Measurements from ENCODE around the gene ERBB4.

The ERBB4 gene

DNA sequence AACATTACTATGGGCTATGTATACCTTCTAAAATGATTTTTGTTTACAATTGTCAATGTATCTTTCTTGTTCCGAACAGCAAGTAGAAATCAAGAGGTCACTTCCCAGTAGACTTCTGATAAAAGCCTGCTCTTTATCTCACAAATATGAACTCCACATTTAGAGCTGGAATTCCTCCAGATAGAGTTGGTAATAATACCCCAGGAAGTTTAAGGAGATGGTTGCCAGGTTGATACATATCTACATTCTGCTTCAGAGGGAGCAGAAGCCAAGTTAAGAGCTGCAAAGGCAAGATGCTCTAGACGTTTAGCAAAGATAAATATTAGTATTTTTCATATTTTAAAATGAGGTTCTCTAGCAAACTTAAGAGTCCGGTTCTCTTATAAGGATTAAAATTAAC is 267.0 kb downstream of the ERBB4 start:
- no peaks in the 10 kb centered on the region for H3K36me3 ChIP-seq (ENCODE audit: insufficient read depth)
- H3K27me3 ChIP-seq (ENCODE audit: insufficient read depth, low read depth), result no peaks in the 10 kb centered on the region
- no peak overlapping the region for H2AFZ ChIP-seq (ENCODE audit: low read depth)
- no peak overlapping the region for H3K27ac ChIP-seq
- no peaks in the 10 kb centered on the region for H3K4me1 ChIP-seq (ENCODE audit: low read depth, poor library complexity, severe bottlenecking)
- H3K4me2 ChIP-seq, result no peak overlapping the region
- no peaks in the 10 kb centered on the region for H4K20me1 ChIP-seq (ENCODE audit: insufficient read depth)
- no peaks in the 10 kb centered on the region for H3K79me2 ChIP-seq (ENCODE audit: insufficient read depth, low read depth)
- H3K9ac ChIP-seq, result no peak overlapping the region
- no peak overlapping the region for H3K4me3 ChIP-seq (IDR thresholded peaks at IDR 0.05; ENCODE audit: insufficient read depth, low read depth, low read length)
- no peak for TF ChIP-seq CTCF (conservative IDR thresholded peaks at IDR 0.05; ENCODE audit: low read depth, low read length)

GRCh38 chr2:212269005-212269404 is 269.6 kb downstream of the ERBB4 start:
- Histone ChIP-seq H3K79me2 (ENCODE audit: insufficient read depth, low read depth) (no peaks in the 10 kb centered on the region), H3K27ac (no peak overlapping the region), H3K4me1 (ENCODE audit: low read depth, poor library complexity, severe bottlenecking) (no peaks in the 10 kb centered on the region), H3K27me3 (ENCODE audit: insufficient read depth, low read depth) (no peaks in the 10 kb centered on the region), H3K36me3 (ENCODE audit: insufficient read depth) (no peaks in the 10 kb centered on the region), H4K20me1 (ENCODE audit: insufficient read depth) (no peaks in the 10 kb centered on the region), H3K9ac (no peak overlapping the region), H3K4me2 (no peak overlapping the region), H2AFZ (ENCODE audit: low read depth) (no peak overlapping the region), H3K4me3 (IDR thresholded peaks at IDR 0.05; ENCODE audit: insufficient read depth, low read depth, low read length) (no peak overlapping the region)
- no peak for TF ChIP-seq CTCF (conservative IDR thresholded peaks at IDR 0.05; ENCODE audit: low read depth, low read length)

DNA sequence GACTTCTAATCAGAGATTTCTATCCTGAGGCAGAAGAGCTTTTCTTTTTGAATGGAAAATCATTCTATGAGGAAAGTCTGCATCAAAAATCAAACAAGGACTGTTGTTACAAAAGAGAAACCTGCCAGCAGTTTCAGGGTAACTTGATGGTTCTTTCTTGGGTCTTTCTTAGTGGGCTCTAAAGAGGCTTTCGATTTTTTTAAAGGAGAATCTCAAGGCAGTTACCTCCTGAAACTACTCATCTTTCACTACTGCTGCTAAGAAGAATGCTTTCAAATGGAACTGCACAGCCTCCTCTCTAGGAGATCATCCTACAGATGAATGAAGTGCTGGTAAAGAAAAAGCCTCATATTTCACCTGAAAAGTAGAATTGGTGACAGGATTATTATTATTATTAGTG is 272.3 kb downstream of the ERBB4 start:
- Histone ChIP-seq H3K36me3 (ENCODE audit: insufficient read depth) (no peaks in the 10 kb centered on the region), H3K4me2 (no peak overlapping the region), H3K4me3 (IDR thresholded peaks at IDR 0.05; ENCODE audit: insufficient read depth, low read depth, low read length) (no peak overlapping the region), H2AFZ (ENCODE audit: low read depth) (no peak overlapping the region), H3K27ac (no peak overlapping the region), H4K20me1 (ENCODE audit: insufficient read depth) (no peaks in the 10 kb centered on the region), H3K9ac (no peak overlapping the region), H3K79me2 (ENCODE audit: insufficient read depth, low read depth) (no peaks in the 10 kb centered on the region), H3K27me3 (ENCODE audit: insufficient read depth, low read depth) (no peaks in the 10 kb centered on the region), H3K4me1 (ENCODE audit: low read depth, poor library complexity, severe bottlenecking) (no peaks in the 10 kb centered on the region)
- TF ChIP-seq CTCF (conservative IDR thresholded peaks at IDR 0.05; ENCODE audit: low read depth, low read length), result no peak

DNA sequence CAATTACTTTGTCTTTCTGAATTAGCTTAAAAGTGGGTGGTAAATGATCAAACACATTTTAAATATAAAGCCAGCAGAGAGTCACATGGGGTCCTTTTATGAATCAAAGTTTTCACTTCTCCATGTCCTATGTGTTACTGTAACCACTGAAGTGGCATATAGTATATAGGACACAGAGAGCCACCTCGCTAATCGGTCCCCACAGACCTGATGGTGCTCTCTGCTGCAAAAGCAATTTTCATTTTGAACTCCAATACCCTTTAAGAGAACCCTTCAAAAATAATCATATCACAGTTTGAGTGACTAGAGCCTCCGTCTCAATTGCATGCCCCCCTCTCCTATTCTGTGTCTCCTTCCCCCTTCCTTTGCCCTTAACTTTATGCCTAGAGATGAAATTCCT is 272.8 kb downstream of the ERBB4 start:
- H3K36me3 ChIP-seq (ENCODE audit: insufficient read depth), result no peaks in the 10 kb centered on the region
- H3K9ac ChIP-seq, result no peak overlapping the region
- no peak overlapping the region for H3K27ac ChIP-seq
- no peak overlapping the region for H2AFZ ChIP-seq (ENCODE audit: low read depth)
- H3K4me3 ChIP-seq (IDR thresholded peaks at IDR 0.05; ENCODE audit: insufficient read depth, low read depth, low read length), result no peak overlapping the region
- no peaks in the 10 kb centered on the region for H4K20me1 ChIP-seq (ENCODE audit: insufficient read depth)
- H3K79me2 ChIP-seq (ENCODE audit: insufficient read depth, low read depth), result no peaks in the 10 kb centered on the region
- no peak overlapping the region for H3K4me2 ChIP-seq
- no peaks in the 10 kb centered on the region for H3K4me1 ChIP-seq (ENCODE audit: low read depth, poor library complexity, severe bottlenecking)
- no peak for TF ChIP-seq CTCF (conservative IDR thresholded peaks at IDR 0.05; ENCODE audit: low read depth, low read length)
- H3K27me3 ChIP-seq (ENCODE audit: insufficient read depth, low read depth), result no peaks in the 10 kb centered on the region

DNA sequence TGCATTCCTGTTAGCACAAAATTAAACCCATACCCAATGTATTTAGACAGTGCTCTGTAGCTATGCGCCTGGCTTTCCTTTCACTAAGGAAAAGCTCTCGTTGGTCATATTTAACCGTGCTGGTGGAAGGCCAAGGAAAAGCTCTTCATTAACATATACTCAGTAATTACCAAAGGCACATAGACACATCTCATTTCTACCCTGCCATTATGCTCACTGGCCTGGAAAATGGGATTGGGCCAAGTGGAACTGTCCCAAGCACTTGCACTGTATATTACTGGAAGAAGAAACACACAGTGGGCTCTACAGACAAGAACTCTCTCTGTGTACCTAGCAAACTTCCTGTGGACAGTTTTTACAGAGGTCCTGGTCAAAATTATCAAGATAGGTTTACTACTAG is 274.4 kb downstream of the ERBB4 start:
- no peak overlapping the region for H3K27ac ChIP-seq
- no peaks in the 10 kb centered on the region for H3K79me2 ChIP-seq (ENCODE audit: insufficient read depth, low read depth)
- H3K9ac ChIP-seq, result no peak overlapping the region
- TF ChIP-seq CTCF (conservative IDR thresholded peaks at IDR 0.05; ENCODE audit: low read depth, low read length), result no peak
- no peaks in the 10 kb centered on the region for H3K27me3 ChIP-seq (ENCODE audit: insufficient read depth, low read depth)
- H3K4me1 ChIP-seq (ENCODE audit: low read depth, poor library complexity, severe bottlenecking), result no peaks in the 10 kb centered on the region
- H3K36me3 ChIP-seq (ENCODE audit: insufficient read depth), result no peaks in the 10 kb centered on the region
- H4K20me1 ChIP-seq (ENCODE audit: insufficient read depth), result no peaks in the 10 kb centered on the region
- H3K4me2 ChIP-seq, result no peak overlapping the region
- H3K4me3 ChIP-seq (IDR thresholded peaks at IDR 0.05; ENCODE audit: insufficient read depth, low read depth, low read length), result no peak overlapping the region
- H2AFZ ChIP-seq (ENCODE audit: low read depth), result no peak overlapping the region

All from KMS-11 (cell line).